CD8-positive, alpha-beta memory T cell (primary cell): ENCODE measurements around the gene UVRAG. TPM values are rescaled to one million over a fixed set of nuclear protein-coding genes. Genes with fewer than 3 reads are reported as not detected.
A peak's percentile ranks its signal among the peaks of the same experiment; 100 is the strongest.

Source experiments
- CTCF ChIA-PET: fragments of 350-600 bp; sonication (Branson Sonifier 250); formaldehyde crosslinking; loops from one replicate; lab custom pipeline; 2021; ENCODE audit warnings: antibody characterized with exemption; lab: Charles Lee
- POLR2A ChIA-PET: fragments of 350-600 bp; sonication (Branson Sonifier 250); formaldehyde crosslinking; loops from one replicate; lab custom pipeline; 2021; ENCODE audit warnings: antibody characterized with exemption; lab: Charles Lee
- DNase-seq, 5 donors: peaks; one replicate each; pipeline versions ENCODE4 v3.0.0 to v3.0.0-alpha.2; 2020 to 2022; ENCODE audit warnings: mixed read lengths in 1 of 5
- H3K27ac ChIP-seq: one replicate; pipeline ENCODE4 v1.7.0; 2013; ENCODE audit warnings: low read depth, mild to moderate bottlenecking, low read length, moderate library complexity
- H3K27me3 ChIP-seq: 2 replicates; pipeline ENCODE4 v1.7.0; 2013; ENCODE audit warnings: low read length, mild to moderate bottlenecking; ENCODE audit not compliant: insufficient read depth, poor library complexity, severe bottlenecking
- H3K36me3 ChIP-seq: 2 replicates; pipeline ENCODE4 v1.7.0; 2013; ENCODE audit warnings: mild to moderate bottlenecking, low read length, moderate library complexity; ENCODE audit not compliant: insufficient read depth
- H3K4me1 ChIP-seq: 2 replicates; pipeline ENCODE4 v1.7.0; 2013; ENCODE audit warnings: mild to moderate bottlenecking, low read length, moderate library complexity; ENCODE audit not compliant: insufficient read depth
- H3K4me3 ChIP-seq: 2 replicates; pipeline ENCODE4 v1.7.0; 2013; ENCODE audit warnings: mild to moderate bottlenecking, low read length
- H3K9me3 ChIP-seq: 2 replicates; pipeline ENCODE4 v1.7.0; 2013; ENCODE audit warnings: mild to moderate bottlenecking, low read length
- H3K27ac Mint-ChIP-seq, 8 donors: one replicate each; pipeline ENCODE4 v1.8.0; 2020 to 2021; ENCODE audit warnings: mixed read lengths in 8 of 8, mild to moderate bottlenecking in 6 of 8, inconsistent platforms in 3 of 8, moderate library complexity in 3 of 8
- H3K27me3 Mint-ChIP-seq, 2 donors: one replicate each; pipeline ENCODE4 v1.8.0; 2020 to 2021; ENCODE audit warnings: mixed read lengths in 2 of 2, mild to moderate bottlenecking in 1 of 2, moderate library complexity in 1 of 2
- H3K36me3 Mint-ChIP-seq, 3 donors: one replicate each; pipeline ENCODE4 v1.8.0; 2020 to 2021; ENCODE audit warnings: mixed read lengths in 3 of 3, inconsistent platforms in 1 of 3, mild to moderate bottlenecking in 1 of 3
- H3K4me1 Mint-ChIP-seq, 3 donors: one replicate each; pipeline ENCODE4 v1.8.0; 2020 to 2021; ENCODE audit warnings: mixed read lengths in 3 of 3, inconsistent platforms in 1 of 3, mild to moderate bottlenecking in 1 of 3
- H3K4me3 Mint-ChIP-seq, 7 donors: one replicate each; pipeline ENCODE4 v1.8.0; 2020 to 2021; ENCODE audit warnings: mixed read lengths in 7 of 7, mild to moderate bottlenecking in 6 of 7, moderate library complexity in 4 of 7, inconsistent platforms in 2 of 7
- H3K9me3 Mint-ChIP-seq, 5 donors: one replicate each; pipeline ENCODE4 v1.8.0; 2020 to 2022; ENCODE audit warnings: mixed read lengths in 5 of 5, mild to moderate bottlenecking in 3 of 5, moderate library complexity in 2 of 5, inconsistent platforms in 1 of 5
- polyA plus RNA-seq: library from polyadenylated mRNA; unstranded; fragments of 300-500 nt; fragmentation: Illumina TruSeq; gene quantifications from one replicate; pipeline ENCODE4 v1.2.3, GENCODE V29; 2021
- total RNA-seq, 2 experiments: library from RNA; stranded (reverse); gene quantifications; one replicate each; pipeline ENCODE4 v1.2.3, GENCODE V29; 2021

The UVRAG gene
- total and polyA plus RNA-seq, 3 experiments from 2014 or later: 17.1 to 20.9 (median 18.0) TPM

GRCh38 chr11:75813622-75814039 is 1.4 kb upstream of the UVRAG start:
- peaks cover 0 to 6% of the 10 kb centered on the region in 2 donors for H3K27me3 Mint-ChIP-seq
- no peaks in the 10 kb centered on the region for H3K27me3 ChIP-seq
- H3K9me3 Mint-ChIP-seq: no peaks in the 10 kb centered on the region
- peaks cover 0 to 5% (median 0%) of the 10 kb centered on the region in 3 donors for H3K36me3 Mint-ChIP-seq
- H3K4me3 Mint-ChIP-seq: peak overlapping the region in 4 of 7 donors; percentile 30 to 99 (median 92)
- H3K27ac Mint-ChIP-seq: peak overlapping the region in 6 of 8 donors; percentile 91 to 100 (median 98)
- DNase-seq: no peak
- POLR2A ChIA-PET: no interaction called here
- no peak overlapping the region for H3K4me3 ChIP-seq
- peak overlapping the region; percentile 75 for H3K27ac ChIP-seq
- CTCF ChIA-PET: interaction anchor here (1.2 to 4.5 kb wide), 4 partner anchors 11 to 394 kb away, joined by 3 to 35 read pairs (median 6); no protein-coding TSS in a partner anchor
- H3K9me3 ChIP-seq: no peaks in the 10 kb centered on the region
- no peaks in the 10 kb centered on the region for H3K36me3 ChIP-seq
- H3K4me1 Mint-ChIP-seq: peaks cover 14 to 20% (median 20%) of the 10 kb centered on the region in 3 donors
- H3K4me1 ChIP-seq: peaks cover 25% of the 10 kb centered on the region

GRCh38 chr11:75814363-75814676 is 690 bp upstream of the UVRAG start:
- Histone ChIP-seq H3K27me3 (no peaks in the 10 kb centered on the region), H3K4me3 (peak overlapping the region; percentile 69), H3K9me3 (no peaks in the 10 kb centered on the region), H3K27ac (peak overlapping the region; percentile 75), H3K4me1 (peaks cover 25% of the 10 kb centered on the region), H3K36me3 (no peaks in the 10 kb centered on the region)
- Mint-ChIP-seq H3K27ac (peak overlapping the region in 7 of 8 donors; percentile 91 to 100 (median 99)), H3K4me1 (peaks cover 18 to 26% (median 26%) of the 10 kb centered on the region in 3 donors), H3K27me3 (peaks cover 0 to 6% of the 10 kb centered on the region in 2 donors), H3K9me3 (no peaks in the 10 kb centered on the region), H3K36me3 (peaks cover 0 to 5% (median 0%) of the 10 kb centered on the region in 3 donors), H3K4me3 (peak overlapping the region in 3 of 7 donors; percentile 89 to 99 (median 96))
- POLR2A ChIA-PET: no interaction called here
- CTCF ChIA-PET: interaction anchor here (0.9 to 4.5 kb wide), 5 partner anchors 12 to 393 kb away, joined by 3 to 35 read pairs (median 4); no protein-coding TSS in a partner anchor
- DNase-seq: no peak

GRCh38 chr11:75815345-75816168 is 547 bp downstream of the UVRAG start:
- Mint-ChIP-seq H3K4me1 (peaks cover 18 to 26% (median 26%) of the 10 kb centered on the region in 3 donors), H3K27me3 (peaks cover 0 to 6% of the 10 kb centered on the region in 2 donors), H3K4me3 (peak overlapping the region in 3 of 7 donors; percentile 89 to 99 (median 96)), H3K9me3 (no peaks in the 10 kb centered on the region), H3K27ac (peak overlapping the region in 6 of 8 donors; percentile 91 to 100 (median 99)), H3K36me3 (peaks cover 0 to 5% (median 0%) of the 10 kb centered on the region in 3 donors)
- ChIA-PET POLR2A (no interaction called here), CTCF (interaction anchor here (1.6 to 4.5 kb wide), 2 partner anchors 11 to 13 kb away, joined by 3 to 35 read pairs; no protein-coding TSS in a partner anchor)
- H3K9me3 ChIP-seq: no peaks in the 10 kb centered on the region
- H3K36me3 ChIP-seq: no peaks in the 10 kb centered on the region
- peak in 4 of 5 donors; percentile 45 to 64 (median 58) for DNase-seq
- no peaks in the 10 kb centered on the region for H3K27me3 ChIP-seq
- H3K27ac ChIP-seq: peak overlapping the region; percentile 75
- peak overlapping the region; percentile 69 for H3K4me3 ChIP-seq
- peaks cover 25% of the 10 kb centered on the region for H3K4me1 ChIP-seq

DNA sequence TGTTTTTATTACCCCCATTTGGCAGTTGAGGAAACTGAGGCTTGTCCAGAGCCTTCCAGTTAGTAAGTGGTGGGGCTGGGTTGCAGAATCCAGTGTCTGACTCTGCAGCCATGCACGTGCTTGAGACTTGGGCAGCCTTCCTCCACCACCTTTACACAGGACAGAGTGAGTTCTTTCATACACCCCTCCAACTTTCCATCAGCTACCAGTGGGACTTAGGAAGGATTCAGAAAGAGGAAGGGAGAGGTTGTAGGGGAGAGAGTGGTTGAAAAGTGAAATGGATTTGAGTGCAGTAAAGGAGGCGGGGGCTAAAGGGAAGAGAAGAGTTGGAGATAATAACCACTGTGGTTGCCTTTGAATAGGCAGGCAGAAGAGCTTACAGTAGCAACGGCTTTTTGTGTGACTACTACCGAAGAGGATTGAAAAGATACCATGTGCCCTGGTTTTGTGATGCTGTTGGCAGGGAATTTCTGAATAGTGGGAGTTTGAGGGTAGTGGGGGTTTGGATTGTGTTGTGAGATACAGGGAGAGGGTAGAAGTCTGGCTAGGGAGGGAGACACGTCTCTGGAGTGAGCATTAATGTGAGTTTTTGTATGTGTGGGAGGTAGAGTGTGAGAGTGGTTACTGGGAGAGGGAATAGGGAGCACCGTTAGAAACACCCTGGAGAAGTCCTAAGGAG is 1.7 kb downstream of the UVRAG start:
- H3K27ac ChIP-seq: peak overlapping the region; percentile 75
- peaks cover 0 to 9% (median 3%) of the 10 kb centered on the region in 3 donors for H3K36me3 Mint-ChIP-seq
- no peaks in the 10 kb centered on the region for H3K9me3 ChIP-seq
- no peak overlapping the region for H3K27ac Mint-ChIP-seq
- POLR2A ChIA-PET: no interaction called here
- peak in 1 of 5 donors; percentile 10 for DNase-seq
- H3K27me3 ChIP-seq: no peaks in the 10 kb centered on the region
- peaks cover 25% of the 10 kb centered on the region for H3K4me1 ChIP-seq
- peak overlapping the region; percentile 69 for H3K4me3 ChIP-seq
- H3K27me3 Mint-ChIP-seq: peaks cover 0 to 6% of the 10 kb centered on the region in 2 donors
- H3K4me1 Mint-ChIP-seq: peaks cover 25 to 36% (median 36%) of the 10 kb centered on the region in 3 donors
- no peak overlapping the region for H3K4me3 Mint-ChIP-seq
- H3K9me3 Mint-ChIP-seq: no peaks in the 10 kb centered on the region
- CTCF ChIA-PET: interaction anchor here (1.1 to 4.5 kb wide), 5 partner anchors 10 to 28 kb away, joined by 3 to 35 read pairs (median 3); no protein-coding TSS in a partner anchor
- no peaks in the 10 kb centered on the region for H3K36me3 ChIP-seq

DNA sequence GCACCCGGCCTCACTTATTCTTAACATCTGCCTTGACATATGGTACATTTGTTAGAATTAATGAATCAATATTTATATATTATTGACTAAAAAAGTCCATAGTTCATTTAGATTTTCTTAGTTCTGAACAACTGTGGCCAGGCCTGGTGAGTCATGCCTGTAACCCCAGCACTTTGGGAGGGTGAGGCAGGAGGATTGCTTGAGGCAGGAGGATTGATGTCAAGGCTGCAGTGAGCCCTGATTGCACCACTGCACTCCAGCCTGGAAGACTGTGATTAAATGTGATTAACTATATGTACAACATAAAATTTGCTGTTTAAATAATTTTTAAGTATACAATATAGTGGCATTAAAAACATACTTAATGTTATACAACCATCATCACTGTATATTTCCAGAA is 5.6 kb downstream of the UVRAG start:
- peak overlapping the region in 3 of 8 donors; percentile 6 to 54 (median 29) for H3K27ac Mint-ChIP-seq
- peaks cover 24% of the 10 kb centered on the region for H3K4me1 ChIP-seq
- POLR2A ChIA-PET: no interaction called here
- DNase-seq: no peak
- H3K36me3 Mint-ChIP-seq: peaks cover 0 to 15% (median 6%) of the 10 kb centered on the region in 3 donors
- CTCF ChIA-PET: no interaction called here
- no peaks in the 10 kb centered on the region for H3K9me3 ChIP-seq
- no peaks in the 10 kb centered on the region for H3K27me3 ChIP-seq
- H3K27me3 Mint-ChIP-seq: no peaks in the 10 kb centered on the region
- no peaks in the 10 kb centered on the region for H3K9me3 Mint-ChIP-seq
- no peak overlapping the region for H3K4me3 ChIP-seq
- H3K27ac ChIP-seq: no peak overlapping the region
- H3K4me3 Mint-ChIP-seq: peak overlapping the region in 1 of 7 donors; percentile 16
- H3K36me3 ChIP-seq: peaks cover 5% of the 10 kb centered on the region
- peaks cover 37 to 58% (median 51%) of the 10 kb centered on the region in 3 donors for H3K4me1 Mint-ChIP-seq

- no peak overlapping the region for H3K4me3 ChIP-seq
- H3K4me1 ChIP-seq: peaks cover 21% of the 10 kb centered on the region
- H3K9me3 Mint-ChIP-seq: no peaks in the 10 kb centered on the region
- ChIA-PET CTCF (no interaction called here), POLR2A (no interaction called here)
- DNase-seq: no peak
- H3K27ac Mint-ChIP-seq: peak overlapping the region in 4 of 8 donors; percentile 6 to 48 (median 18)
- peaks cover 0 to 17% (median 6%) of the 10 kb centered on the region in 3 donors for H3K36me3 Mint-ChIP-seq
- peak overlapping the region in 1 of 7 donors; percentile 16 for H3K4me3 Mint-ChIP-seq
- no peaks in the 10 kb centered on the region for H3K27me3 ChIP-seq
- H3K36me3 ChIP-seq: peaks cover 5% of the 10 kb centered on the region
- no peak overlapping the region for H3K27ac ChIP-seq
- no peaks in the 10 kb centered on the region for H3K9me3 ChIP-seq
- H3K27me3 Mint-ChIP-seq: no peaks in the 10 kb centered on the region
- peaks cover 37 to 59% (median 52%) of the 10 kb centered on the region in 3 donors for H3K4me1 Mint-ChIP-seq
Observed at GRCh38 chr11:75821202-75821601, 6.2 kb downstream of the UVRAG start.

DNA sequence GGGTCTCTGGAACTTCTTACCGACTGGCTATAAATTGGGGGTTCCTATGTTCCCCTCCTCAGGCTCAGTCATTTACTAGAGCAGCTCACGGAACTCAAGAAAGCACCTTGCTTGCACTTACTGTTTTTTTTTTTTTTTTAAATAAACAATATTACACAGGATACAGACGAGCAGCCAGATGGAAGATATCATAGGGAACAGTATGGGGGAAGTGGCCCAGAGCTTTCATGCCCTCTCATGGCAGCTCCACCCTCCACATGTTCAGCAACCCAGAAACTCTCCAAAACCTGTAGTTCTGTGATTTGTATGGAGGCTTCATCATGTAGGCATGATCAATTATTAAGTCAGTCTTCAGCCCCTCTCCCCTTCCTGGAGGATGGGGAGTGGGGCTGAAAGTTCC is 7.5 kb downstream of the UVRAG start:
- ChIA-PET CTCF (no interaction called here), POLR2A (no interaction called here)
- Mint-ChIP-seq H3K27ac (peak overlapping the region in 4 of 8 donors; percentile 6 to 57 (median 12)), H3K27me3 (no peaks in the 10 kb centered on the region), H3K4me1 (peaks cover 42 to 71% (median 60%) of the 10 kb centered on the region in 3 donors), H3K9me3 (no peaks in the 10 kb centered on the region), H3K36me3 (peaks cover 0 to 20% (median 6%) of the 10 kb centered on the region in 3 donors), H3K4me3 (no peak overlapping the region)
- Histone ChIP-seq H3K4me3 (no peak overlapping the region), H3K27me3 (no peaks in the 10 kb centered on the region), H3K4me1 (peaks cover 11% of the 10 kb centered on the region), H3K9me3 (no peaks in the 10 kb centered on the region), H3K27ac (no peak overlapping the region), H3K36me3 (peaks cover 5% of the 10 kb centered on the region)
- DNase-seq: no peak
